GM12892 (cell line): Measurements from ENCODE around the gene LCE1F.

Experiments
- POLR2A ChIP-seq: IDR thresholded peaks from 2 replicates; pipeline ENCODE4 v1.6.1; 2011; ENCODE audit warnings: low read depth, low read length, control low read depth
- POLR2AphosphoS5 ChIP-seq: IDR thresholded peaks from 2 replicates; pipeline ENCODE4 v1.6.1; 2011; ENCODE audit warnings: low read depth, low read length, control low read depth
- TAF1 ChIP-seq: IDR thresholded peaks from 2 replicates; pipeline ENCODE4 v1.6.1; 2011; ENCODE audit warnings: low read depth, mild to moderate bottlenecking, control low read depth, low read length, borderline replicate concordance

DNA sequence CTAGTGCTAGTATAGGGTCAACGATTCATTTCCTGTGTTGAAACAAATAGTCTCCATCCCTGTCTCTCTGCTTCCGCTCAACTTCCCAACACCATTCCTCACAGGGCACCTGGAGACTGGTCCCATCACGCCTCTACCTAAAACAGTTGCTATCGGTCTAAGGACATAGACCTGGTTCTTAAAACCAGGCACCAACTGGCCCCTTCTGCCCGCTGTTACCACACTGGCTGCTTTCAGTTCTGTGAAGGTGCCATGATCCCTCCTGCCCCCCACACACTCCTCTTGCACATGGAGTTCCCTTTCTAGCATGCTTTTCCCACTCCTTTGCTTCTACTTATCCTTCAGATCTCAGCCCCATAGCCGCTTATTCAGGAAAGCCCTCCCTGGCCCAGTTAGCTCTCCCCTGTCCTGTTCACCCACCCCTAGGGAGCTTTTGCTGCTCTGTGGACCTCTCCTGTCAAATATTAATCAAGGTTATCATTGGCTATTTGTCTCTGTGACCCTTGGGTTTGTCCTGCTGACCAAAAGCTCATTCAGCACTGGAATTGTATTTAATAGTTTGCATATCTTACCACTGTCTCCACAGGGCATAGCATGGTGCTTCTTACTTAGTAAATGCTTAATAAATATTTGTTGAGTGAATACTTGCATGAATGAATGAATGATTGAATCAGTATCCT is 29.0 kb upstream of the LCE1F start:
- TF ChIP-seq POLR2AphosphoS5, result no peak
- TF ChIP-seq POLR2A, result no peak
- no peak for TF ChIP-seq TAF1
